ENCODE measurements around the gene ZNF618.
A peak's percentile ranks its signal among the peaks of the same experiment; 100 is the strongest.

The ZNF618 gene

DNA sequence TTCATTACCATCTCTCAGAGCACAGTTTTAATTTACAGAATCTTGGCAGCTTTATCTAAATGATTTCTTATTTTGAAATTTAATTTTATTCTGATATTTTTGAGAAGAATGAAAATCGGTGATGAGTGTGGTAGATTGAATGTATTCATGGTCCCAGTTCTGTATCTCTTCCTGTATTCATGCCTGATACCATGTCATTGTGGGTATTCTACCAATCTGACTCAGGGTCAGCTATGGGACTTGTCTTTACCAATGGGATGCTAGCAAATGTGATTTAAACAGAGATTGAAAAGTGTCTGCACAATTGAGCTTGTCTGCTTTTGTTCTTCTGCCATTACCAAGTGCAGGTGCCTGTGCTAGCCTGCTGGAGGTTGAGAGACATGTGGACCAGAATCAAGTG lies 17.8 kb upstream of the ZNF618 start:
- no peaks in the 10 kb centered on the region for H3K36me3 ChIP-seq
- no peak overlapping the region for H3K4me3 ChIP-seq
- H3K9ac ChIP-seq = no peak overlapping the region
- no peaks in the 10 kb centered on the region for H3K4me1 ChIP-seq
- H3K9me3 ChIP-seq = peaks cover 1% of the 10 kb centered on the region
- no peak overlapping the region for H3K4me2 ChIP-seq
- H4K20me1 ChIP-seq = no peaks in the 10 kb centered on the region
- H3K27me3 ChIP-seq = no peaks in the 10 kb centered on the region; the same call in 1 of the 2 replicates
- H3K27ac ChIP-seq = no peak overlapping the region
- TF ChIP-seq Cebpa-rat (IDR thresholded peaks at IDR 0.05) = no peak

DNA sequence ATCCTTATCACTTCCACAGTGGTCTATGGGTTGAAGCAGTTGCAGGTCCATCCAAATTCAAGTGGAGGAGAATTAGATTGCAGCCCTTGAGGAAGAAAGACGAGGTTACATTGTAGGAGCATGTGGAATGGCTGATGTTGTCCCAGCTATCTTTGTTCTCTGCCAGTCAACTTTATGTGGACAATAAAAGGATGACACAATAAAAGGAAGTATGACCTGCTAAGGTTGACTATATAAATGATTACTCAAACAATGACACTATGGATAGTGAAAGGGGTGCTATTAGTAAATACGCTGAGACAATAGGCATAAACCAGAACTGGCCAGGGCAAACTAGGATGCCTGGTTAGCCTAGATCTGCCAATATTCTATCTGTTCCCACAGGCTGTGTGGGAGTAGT lies 12.8 kb upstream of the ZNF618 start:
- H3K4me1 ChIP-seq = no peaks in the 10 kb centered on the region
- TF ChIP-seq Cebpa-rat (IDR thresholded peaks at IDR 0.05) = no peak
- no peak overlapping the region for H3K4me3 ChIP-seq
- H3K27ac ChIP-seq = no peak overlapping the region
- no peak overlapping the region for H3K4me2 ChIP-seq
- no peaks in the 10 kb centered on the region for H3K36me3 ChIP-seq
- H4K20me1 ChIP-seq = no peaks in the 10 kb centered on the region
- H3K9me3 ChIP-seq = no peaks in the 10 kb centered on the region
- no peaks in the 10 kb centered on the region; the same call in 1 of the 2 replicates for H3K27me3 ChIP-seq
- H3K9ac ChIP-seq = no peak overlapping the region

DNA sequence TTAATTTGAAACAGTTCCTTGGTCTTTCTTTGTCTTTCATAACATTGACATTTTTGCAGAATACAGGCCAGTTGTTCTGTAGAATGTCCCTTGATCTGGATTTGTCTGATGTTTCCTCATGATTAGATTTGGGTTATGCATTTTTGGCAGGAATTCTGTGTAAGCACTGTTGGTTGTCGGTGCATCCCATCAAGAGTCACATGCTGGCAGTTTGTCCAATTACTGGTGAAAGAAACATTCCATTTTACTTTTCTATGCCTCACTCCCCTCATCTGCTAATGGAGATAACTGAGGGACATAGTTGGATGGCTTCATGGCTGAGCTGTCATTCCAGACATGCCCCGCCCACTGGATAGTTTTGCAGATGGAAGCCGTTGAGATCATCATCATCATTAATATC lies 7.6 kb upstream of the ZNF618 start:
- Histone ChIP-seq H3K4me1 (peaks cover 28% of the 10 kb centered on the region), H3K27me3 (no peaks in the 10 kb centered on the region), H3K4me3 (no peak overlapping the region), H3K27ac (no peak overlapping the region), H3K36me3 (no peaks in the 10 kb centered on the region), H4K20me1 (no peaks in the 10 kb centered on the region), H3K4me2 (no peak overlapping the region), H3K9ac (no peak overlapping the region), H3K9me3 (no peaks in the 10 kb centered on the region)
- TF ChIP-seq Cebpa-rat (IDR thresholded peaks at IDR 0.05) = no peak

DNA sequence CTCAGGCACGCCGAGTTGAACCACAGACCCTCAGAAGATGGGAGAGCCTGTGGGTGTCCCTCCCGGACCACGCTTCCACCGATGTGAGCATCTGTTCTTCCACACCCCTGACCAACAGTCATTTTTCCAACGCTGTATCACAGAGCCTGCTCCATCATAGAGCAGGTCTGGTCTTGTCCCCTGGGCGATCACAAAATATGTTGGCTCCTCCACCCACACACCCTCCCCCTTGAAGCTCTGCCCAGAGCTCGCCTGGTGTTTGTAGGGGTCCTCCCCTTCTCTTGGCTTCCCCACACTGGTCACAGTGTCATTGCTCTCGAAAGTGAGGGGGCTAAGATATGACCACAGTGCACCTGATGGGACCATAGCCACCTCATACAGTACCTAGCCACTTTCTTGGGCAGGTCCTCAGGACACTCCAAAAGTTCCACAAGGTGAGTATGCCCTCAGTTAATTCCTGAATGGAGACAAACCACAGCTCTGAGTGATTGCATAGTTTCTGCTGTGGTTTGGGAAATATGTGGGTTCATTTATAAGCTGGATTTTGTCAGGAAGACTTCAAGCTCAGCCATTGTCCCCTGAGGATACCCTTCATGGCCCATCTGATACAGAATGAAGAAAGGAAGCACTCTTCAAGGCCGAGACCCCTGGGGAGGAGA lies 3.5 kb upstream of the ZNF618 start:
- Histone ChIP-seq H3K9me3 (no peaks in the 10 kb centered on the region), H3K4me1 (peaks cover 55% of the 10 kb centered on the region), H4K20me1 (no peaks in the 10 kb centered on the region), H3K4me3 (no peak overlapping the region), H3K9ac (no peak overlapping the region), H3K36me3 (no peaks in the 10 kb centered on the region), H3K27me3 (no peaks in the 10 kb centered on the region), H3K4me2 (peak overlapping the region; percentile 85), H3K27ac (no peak overlapping the region)
- TF ChIP-seq Cebpa-rat (IDR thresholded peaks at IDR 0.05) = no peak

DNA sequence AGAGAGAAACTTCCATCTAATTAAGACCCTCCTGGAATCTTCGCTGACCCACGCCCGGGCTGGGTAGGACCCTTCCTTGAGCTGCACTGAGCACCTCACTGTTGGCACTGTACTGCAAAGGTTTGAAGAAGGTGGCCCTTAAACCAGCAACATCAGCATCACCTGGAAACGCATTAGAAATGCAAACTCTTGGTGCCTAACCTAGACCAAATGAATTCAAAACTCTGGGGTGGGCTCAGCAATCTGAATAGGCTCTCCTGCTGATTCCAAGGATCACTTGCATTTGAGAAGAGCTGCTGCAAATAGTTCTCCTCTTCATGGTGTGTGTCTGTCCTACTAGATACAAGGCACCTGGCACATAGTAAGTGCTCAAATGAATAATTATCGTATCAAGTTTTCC lies 2.7 kb upstream of the ZNF618 start:
- H3K36me3 ChIP-seq = no peaks in the 10 kb centered on the region
- no peak overlapping the region for H3K4me3 ChIP-seq
- no peak for TF ChIP-seq Cebpa-rat (IDR thresholded peaks at IDR 0.05)
- no peaks in the 10 kb centered on the region for H3K27me3 ChIP-seq
- no peak overlapping the region for H3K9ac ChIP-seq
- H3K4me1 ChIP-seq = peaks cover 63% of the 10 kb centered on the region
- H3K9me3 ChIP-seq = no peaks in the 10 kb centered on the region
- peak overlapping the region; percentile 85 for H3K4me2 ChIP-seq
- no peaks in the 10 kb centered on the region for H4K20me1 ChIP-seq
- no peak overlapping the region for H3K27ac ChIP-seq

DNA sequence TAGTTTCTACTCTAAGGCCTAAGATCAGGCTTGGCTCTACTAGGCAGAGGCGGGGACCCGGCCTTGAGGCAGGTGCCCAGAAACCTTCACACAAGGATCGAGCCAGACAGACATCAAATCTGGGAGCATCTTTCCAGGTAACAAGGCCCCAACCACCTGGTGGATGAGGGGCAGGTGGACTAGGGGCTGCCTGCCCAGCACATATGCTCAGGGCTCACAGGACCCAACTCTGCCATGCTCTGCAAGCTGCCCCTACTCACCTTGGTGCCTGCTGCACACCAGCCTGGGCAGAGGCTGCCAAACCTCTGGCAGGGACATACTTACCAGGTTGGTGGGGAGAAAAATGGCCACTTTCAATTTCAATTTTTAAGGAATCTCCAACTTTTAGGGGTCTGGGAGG lies 2.2 kb upstream of the ZNF618 start:
- Histone ChIP-seq H4K20me1 (no peaks in the 10 kb centered on the region), H3K4me2 (peak overlapping the region; percentile 85), H3K27ac (no peak overlapping the region), H3K4me1 (peaks cover 68% of the 10 kb centered on the region), H3K27me3 (no peaks in the 10 kb centered on the region), H3K4me3 (no peak overlapping the region), H3K36me3 (no peaks in the 10 kb centered on the region), H3K9ac (no peak overlapping the region), H3K9me3 (no peaks in the 10 kb centered on the region)
- no peak for TF ChIP-seq Cebpa-rat (IDR thresholded peaks at IDR 0.05)

DNA sequence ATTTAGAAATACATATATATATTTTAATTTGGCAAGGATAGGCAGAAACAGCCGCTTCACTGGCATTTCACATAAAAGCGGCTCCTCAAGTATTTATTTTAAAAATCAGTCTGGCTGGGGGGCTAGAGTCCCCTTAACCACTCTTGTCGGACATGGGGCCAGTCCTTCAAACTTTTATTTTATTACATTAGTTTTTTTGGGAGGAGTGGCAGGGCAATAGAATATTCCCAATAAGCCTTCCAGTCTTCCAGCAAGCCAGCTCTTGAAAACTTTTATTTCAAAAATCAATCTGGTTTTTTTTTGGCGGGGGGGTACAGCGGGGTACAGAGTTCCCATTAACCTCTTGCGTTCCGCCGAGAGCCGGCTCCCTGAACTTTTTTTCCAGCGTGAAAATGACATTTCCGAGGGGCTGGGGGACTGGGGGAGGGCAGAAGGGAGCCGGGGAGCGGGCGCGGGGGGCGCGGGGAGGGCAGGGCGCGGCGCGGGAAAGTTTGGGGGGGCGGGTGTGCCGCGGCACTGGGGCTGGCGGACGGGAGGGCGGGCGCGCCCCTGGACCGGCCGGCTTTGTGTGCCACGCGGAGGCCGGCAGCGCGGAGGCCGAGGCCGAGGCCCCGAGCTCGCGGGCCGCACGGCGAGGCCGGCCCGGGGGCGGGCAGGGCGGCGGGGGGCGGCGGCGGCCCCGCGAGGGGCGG lies 504 bp upstream of the ZNF618 start:
- Histone ChIP-seq H3K27ac (0 out of 2 replicates have a peak overlapping the region, but pooled peaks have one; percentile 20), H3K4me1 (peaks cover 85% of the 10 kb centered on the region), H4K20me1 (peaks cover 3% of the 10 kb centered on the region; the same call in 1 of the 2 replicates), H3K4me3 (peak overlapping the region; percentile 83), H3K36me3 (peaks cover 5% of the 10 kb centered on the region; the same call in 1 of the 2 replicates), H3K4me2 (peak overlapping the region; percentile 85), H3K9ac (peak overlapping the region; percentile 70), H3K27me3 (no peaks in the 10 kb centered on the region), H3K9me3 (no peaks in the 10 kb centered on the region)
- TF ChIP-seq Cebpa-rat (IDR thresholded peaks at IDR 0.05) = no peak

DNA sequence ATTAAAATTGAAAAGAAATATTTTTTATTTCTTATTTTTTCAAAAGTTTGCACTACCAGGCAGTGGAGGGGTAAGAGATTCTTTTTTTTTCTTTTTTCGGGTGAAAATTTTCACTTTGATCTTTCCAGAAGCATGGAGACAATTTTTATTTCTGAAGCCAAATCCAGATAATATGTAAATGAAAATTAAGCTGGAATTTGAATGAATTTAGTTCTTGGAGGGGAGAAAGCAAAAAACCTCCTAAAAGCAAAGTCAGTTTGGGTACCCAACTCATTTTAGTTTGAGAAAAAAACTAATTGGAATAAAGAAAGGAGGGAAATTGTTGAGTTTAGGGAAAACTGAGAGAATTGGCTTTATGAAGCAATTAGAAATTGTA lies 872 bp downstream of the ZNF618 start:
- peak overlapping the region; percentile 96 for H3K9ac ChIP-seq
- peak overlapping the region; percentile 87 for H3K4me2 ChIP-seq
- H3K4me3 ChIP-seq = peak overlapping the region; percentile 83
- peak overlapping the region; percentile 95 for H3K27ac ChIP-seq
- peaks cover 84% of the 10 kb centered on the region for H3K4me1 ChIP-seq
- H4K20me1 ChIP-seq = peaks cover 17% of the 10 kb centered on the region
- peaks cover 10% of the 10 kb centered on the region; the same call in 1 of the 2 replicates for H3K36me3 ChIP-seq
- no peaks in the 10 kb centered on the region for H3K9me3 ChIP-seq
- no peaks in the 10 kb centered on the region for H3K27me3 ChIP-seq
- TF ChIP-seq Cebpa-rat (IDR thresholded peaks at IDR 0.05) = no peak

DNA sequence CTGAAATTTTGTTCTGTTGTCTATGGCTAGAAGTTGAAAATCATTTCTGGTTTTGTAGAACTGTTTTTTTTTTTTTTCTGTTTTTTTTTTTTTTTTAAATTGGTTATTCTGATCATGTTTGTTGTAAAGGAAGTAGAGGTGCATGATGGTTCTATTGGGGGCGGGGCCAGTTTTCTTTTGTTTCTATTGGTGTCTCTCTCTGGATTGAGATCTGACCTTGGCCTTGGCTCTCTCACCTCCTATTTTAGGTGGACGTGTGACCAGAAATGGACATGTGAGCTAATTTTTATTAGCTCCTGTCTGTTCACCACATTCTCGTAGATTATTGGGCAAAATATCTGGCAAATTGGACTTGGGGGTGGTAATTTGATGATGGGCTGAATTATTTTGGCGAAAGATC lies 3.2 kb downstream of the ZNF618 start:
- H3K4me2 ChIP-seq = peak overlapping the region; percentile 87
- TF ChIP-seq Cebpa-rat (IDR thresholded peaks at IDR 0.05) = no peak
- H3K4me3 ChIP-seq = no peak overlapping the region
- no peak overlapping the region for H3K9ac ChIP-seq
- peaks cover 75% of the 10 kb centered on the region for H3K4me1 ChIP-seq
- H3K9me3 ChIP-seq = no peaks in the 10 kb centered on the region
- H3K36me3 ChIP-seq = peaks cover 10% of the 10 kb centered on the region; the same call in 1 of the 2 replicates
- H3K27ac ChIP-seq = no peak overlapping the region
- H4K20me1 ChIP-seq = peaks cover 38% of the 10 kb centered on the region
- no peaks in the 10 kb centered on the region for H3K27me3 ChIP-seq

DNA sequence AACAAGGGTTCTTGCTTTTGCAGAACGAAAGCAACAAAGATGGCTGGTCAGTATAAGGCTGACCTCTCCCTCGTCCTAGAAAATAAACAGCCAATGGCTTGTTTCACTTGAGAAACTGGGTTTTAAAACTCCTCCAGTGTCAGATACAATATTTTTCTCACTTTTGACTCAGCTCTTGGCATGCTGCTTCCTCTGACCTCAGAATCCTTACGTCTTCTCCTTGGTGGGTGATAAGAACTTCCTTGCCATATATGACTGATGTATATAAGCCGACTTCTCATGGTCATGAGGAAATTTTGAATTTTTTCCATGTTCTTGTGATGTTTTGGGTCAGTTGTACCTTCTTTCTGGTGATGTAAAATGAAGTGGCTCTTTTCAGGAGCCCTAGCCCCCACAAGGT lies 3.8 kb downstream of the ZNF618 start:
- TF ChIP-seq Cebpa-rat (IDR thresholded peaks at IDR 0.05) = no peak
- no peaks in the 10 kb centered on the region for H3K9me3 ChIP-seq
- H3K4me3 ChIP-seq = no peak overlapping the region
- no peaks in the 10 kb centered on the region for H3K27me3 ChIP-seq
- H3K4me1 ChIP-seq = peaks cover 75% of the 10 kb centered on the region
- peaks cover 44% of the 10 kb centered on the region for H4K20me1 ChIP-seq
- no peak overlapping the region for H3K9ac ChIP-seq
- H3K4me2 ChIP-seq = peak overlapping the region; percentile 87
- peaks cover 10% of the 10 kb centered on the region; the same call in 1 of the 2 replicates for H3K36me3 ChIP-seq
- H3K27ac ChIP-seq = no peak overlapping the region

All from BLaER1 (cell line).